ENCODE results near the gene TACC2.
"Not testable (repeated sequence)": the region's sequence is repeated elsewhere in the genome, so short reads cannot be mapped to it uniquely, and the experiment has no call there.

The TACC2 gene

GRCh38 chr10:122198631-122199030 is 209.7 kb downstream of the TACC2 start:
- Histone ChIP-seq H3K27me3 (ENCODE audit: insufficient read depth, low read depth, severe bottlenecking) (no peaks in the 10 kb centered on the region), H3K27ac (no peak overlapping the region), H3K9me3 (ENCODE audit: severe bottlenecking) (no peaks in the 10 kb centered on the region), H3K36me3 (no peaks in the 10 kb centered on the region), H3K4me3 (ENCODE audit: low read depth, low read length) (no peak overlapping the region)
- no peak for TF ChIP-seq CTCF (IDR thresholded peaks at IDR 0.05; ENCODE audit: low read depth, low read length)
- no peak for DNase-seq

DNA sequence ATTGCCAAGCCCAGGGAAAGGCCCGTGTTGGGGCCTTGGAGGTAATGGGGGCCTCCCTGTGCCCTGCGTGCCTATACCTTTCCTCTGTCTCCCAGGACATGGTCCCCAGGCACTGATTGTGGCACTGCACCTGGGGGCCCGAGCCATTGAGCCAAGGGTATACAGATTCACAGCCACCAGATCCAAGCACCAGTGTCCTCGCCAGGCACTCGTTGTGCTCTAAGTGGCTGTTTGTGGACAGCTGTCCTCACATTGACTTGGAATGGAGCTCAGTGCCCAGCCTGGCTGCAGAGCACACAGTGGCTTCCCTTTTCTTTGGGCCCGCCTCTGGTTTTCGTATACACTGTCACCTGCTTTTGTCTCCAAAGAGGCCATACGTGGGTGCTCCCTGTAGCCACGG is 210.1 kb downstream of the TACC2 start:
- H3K27me3 ChIP-seq (ENCODE audit: insufficient read depth, low read depth, severe bottlenecking), result no peaks in the 10 kb centered on the region
- no peak for TF ChIP-seq CTCF (IDR thresholded peaks at IDR 0.05; ENCODE audit: low read depth, low read length)
- H3K9me3 ChIP-seq (ENCODE audit: severe bottlenecking), result no peaks in the 10 kb centered on the region
- H3K4me3 ChIP-seq (ENCODE audit: low read depth, low read length), result no peak overlapping the region
- DNase-seq, result no peak
- no peak overlapping the region for H3K27ac ChIP-seq
- H3K36me3 ChIP-seq, result no peaks in the 10 kb centered on the region

GRCh38 chr10:122199689-122200088 is 210.7 kb downstream of the TACC2 start:
- no peaks in the 10 kb centered on the region for H3K36me3 ChIP-seq
- DNase-seq, result no peak
- TF ChIP-seq CTCF (IDR thresholded peaks at IDR 0.05; ENCODE audit: low read depth, low read length), result no peak
- H3K27me3 ChIP-seq (ENCODE audit: insufficient read depth, low read depth, severe bottlenecking), result no peaks in the 10 kb centered on the region
- no peak overlapping the region for H3K27ac ChIP-seq
- H3K9me3 ChIP-seq (ENCODE audit: severe bottlenecking), result no peaks in the 10 kb centered on the region
- H3K4me3 ChIP-seq (ENCODE audit: low read depth, low read length), result no peak overlapping the region

DNA sequence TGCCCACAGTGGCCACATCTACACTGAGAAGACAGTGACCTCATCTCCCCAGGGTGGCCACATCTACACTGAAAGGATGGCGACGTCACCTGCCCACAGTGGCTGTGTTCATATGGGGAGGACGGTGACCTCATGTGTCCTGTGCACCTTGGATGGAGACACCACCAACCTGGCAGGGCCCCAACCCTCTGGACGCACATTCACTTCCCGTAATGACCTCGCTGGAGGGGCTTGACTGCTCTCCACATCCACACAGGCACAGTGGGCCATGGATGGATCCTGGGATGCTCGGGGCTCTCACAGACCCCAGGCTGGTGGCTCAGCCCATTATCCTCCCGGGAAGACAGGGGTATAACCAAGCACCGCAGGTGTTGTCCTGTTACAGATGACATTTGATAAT is 212.4 kb downstream of the TACC2 start:
- Histone ChIP-seq H3K9me3 (ENCODE audit: severe bottlenecking) (no peaks in the 10 kb centered on the region), H3K36me3 (no peaks in the 10 kb centered on the region), H3K4me3 (ENCODE audit: low read depth, low read length) (no peak overlapping the region), H3K27me3 (ENCODE audit: insufficient read depth, low read depth, severe bottlenecking) (no peaks in the 10 kb centered on the region), H3K27ac (no peak overlapping the region)
- no peak for TF ChIP-seq CTCF (IDR thresholded peaks at IDR 0.05; ENCODE audit: low read depth, low read length)
- DNase-seq, result peak; percentile 16

DNA sequence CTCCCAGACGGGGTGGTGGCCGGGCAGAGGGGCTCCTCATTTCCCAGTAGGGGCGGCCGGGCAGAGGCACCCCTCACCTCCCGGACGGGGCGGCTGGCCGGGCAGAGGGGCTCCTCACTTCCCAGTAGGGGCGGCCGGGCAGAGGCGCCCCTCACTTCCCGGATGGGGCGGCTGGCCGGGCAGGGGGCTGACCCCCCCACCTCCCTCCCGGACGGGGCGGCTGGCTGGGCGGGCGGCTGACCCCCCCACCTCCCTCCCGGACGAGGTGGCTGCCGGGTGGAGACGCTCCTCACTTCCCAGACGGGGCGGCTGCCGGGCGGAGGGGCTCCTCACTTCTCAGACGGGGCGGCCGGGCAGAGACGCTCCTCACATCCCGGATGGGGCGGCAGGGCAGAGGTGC is 214.2 kb downstream of the TACC2 start:
- not testable (repeated sequence) for H3K4me3 ChIP-seq (ENCODE audit: low read depth, low read length); H3K27me3 ChIP-seq (ENCODE audit: insufficient read depth, low read depth, severe bottlenecking); H3K9me3 ChIP-seq (ENCODE audit: severe bottlenecking); H3K36me3 ChIP-seq; H3K27ac ChIP-seq; DNase-seq

DNA sequence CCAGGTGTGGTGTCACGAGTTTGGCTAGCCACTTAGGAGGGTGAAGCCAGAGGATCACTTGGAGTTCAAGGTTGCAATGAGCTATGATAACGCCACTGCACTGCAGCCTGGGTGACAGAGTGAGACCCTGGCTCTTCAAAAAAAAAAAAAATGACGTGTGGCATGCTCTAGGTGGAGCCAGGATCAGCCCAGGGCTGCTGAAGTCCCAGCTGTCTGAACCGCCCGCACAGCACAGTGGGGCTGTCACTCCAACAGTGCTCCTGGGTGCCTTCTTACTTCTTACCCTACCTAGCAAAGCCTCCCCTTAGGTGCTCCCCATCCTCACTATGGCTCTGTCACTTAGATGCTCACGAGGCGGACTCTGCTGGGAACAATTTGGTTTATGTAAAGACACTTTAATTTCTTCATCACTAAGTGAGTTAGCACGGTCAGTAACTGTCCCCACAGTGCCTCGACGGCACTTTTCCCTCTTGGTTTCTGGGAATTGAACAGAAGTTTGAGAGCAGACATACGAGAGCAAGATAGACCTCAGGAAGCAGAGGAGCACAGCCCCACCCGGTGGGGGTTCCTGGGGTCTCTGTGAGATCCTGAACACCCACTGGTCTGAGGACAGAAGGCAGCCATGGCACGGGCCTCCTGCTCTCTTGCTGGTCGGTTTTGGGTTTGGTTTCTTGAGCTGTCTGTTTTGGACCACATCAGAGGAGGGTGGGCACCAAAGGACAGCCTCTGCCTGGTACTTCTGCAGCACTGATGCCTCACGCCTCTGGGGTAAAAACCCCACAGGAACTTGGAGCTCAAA is 215.9 kb downstream of the TACC2 start:
- no peaks in the 10 kb centered on the region for H3K9me3 ChIP-seq (ENCODE audit: severe bottlenecking)
- DNase-seq, result no peak
- TF ChIP-seq CTCF (IDR thresholded peaks at IDR 0.05; ENCODE audit: low read depth, low read length), result 0 out of 2 replicates have a peak, but pooled peaks have one; percentile 5

More for the DNA sequence above, 215.9 kb downstream of the TACC2 start:
- H3K36me3 ChIP-seq, result no peaks in the 10 kb centered on the region
- no peak overlapping the region for H3K27ac ChIP-seq
- no peaks in the 10 kb centered on the region for H3K27me3 ChIP-seq (ENCODE audit: insufficient read depth, low read depth, severe bottlenecking)
- H3K4me3 ChIP-seq (ENCODE audit: low read depth, low read length), result no peak overlapping the region
